ENCODE measurements around the gene EXOC3L1.

The EXOC3L1 gene

DNA sequence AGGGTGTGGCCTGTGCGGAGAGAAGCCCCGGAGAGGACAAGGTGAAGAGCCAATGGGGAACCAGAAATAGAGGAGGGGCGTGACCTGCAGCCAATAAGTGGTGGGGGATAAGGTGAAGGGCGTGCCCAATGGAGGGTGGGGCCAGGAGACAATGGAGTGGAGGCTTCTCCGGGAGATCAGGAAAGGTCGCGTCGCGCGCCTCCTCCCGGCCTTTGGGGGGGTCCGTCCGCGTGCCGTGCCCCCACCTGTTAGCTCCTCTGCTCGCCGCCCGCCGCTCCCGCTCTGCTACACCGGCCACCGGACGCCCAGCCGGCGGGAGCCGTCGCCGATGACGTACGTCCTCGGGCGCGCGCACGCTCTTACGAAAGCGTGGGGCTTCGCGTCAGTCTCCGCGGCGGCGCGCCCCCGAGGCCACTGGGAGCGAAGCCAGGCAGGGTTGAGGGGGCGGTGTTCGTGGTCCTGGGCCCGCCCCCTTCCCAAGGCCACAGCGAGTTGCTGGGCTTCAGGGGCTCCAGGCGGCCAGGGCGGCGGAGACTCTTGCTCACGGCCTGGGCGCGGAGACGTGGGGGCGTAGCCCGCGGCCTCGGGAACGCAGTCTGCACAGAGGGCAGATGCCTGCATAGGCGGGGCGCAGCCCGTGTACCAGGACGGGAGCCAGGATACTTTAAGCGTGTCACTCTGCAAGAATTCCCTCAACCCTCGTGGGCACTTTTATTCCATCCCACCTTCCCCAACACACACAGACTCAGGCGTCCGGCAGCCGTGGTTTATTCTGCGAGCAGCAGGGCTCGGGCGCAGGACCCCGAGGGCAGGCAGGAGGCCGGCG is 6.1 kb downstream of the EXOC3L1 start, which contains the start of gene MATCAP1:
Gene MATCAP1 (minus strand): TSS at position 337 of the 826 bp plus-strand sequence. CDS start 3,353 bp downstream, outside the sequence.
- peak; percentile 72 to 85 for DNase-seq (ENCODE audit: low read depth in 2 of 2)

DNA sequence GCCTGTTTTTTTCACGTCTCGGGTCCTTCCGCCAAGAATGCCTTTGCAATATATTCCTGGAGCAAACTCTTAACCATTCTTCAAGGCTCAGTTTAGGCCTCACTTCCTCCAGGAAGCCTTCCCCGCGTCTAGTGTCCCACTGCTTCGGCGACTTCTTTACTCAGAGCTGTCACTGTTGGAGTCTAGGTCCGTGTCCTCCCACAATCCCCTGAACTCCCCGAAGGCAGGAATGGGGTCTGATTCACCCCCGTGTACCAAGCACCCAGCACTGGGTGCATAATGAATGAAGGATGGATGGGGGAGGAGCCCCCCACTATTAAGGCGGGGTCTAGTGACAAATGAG is 6.7 kb downstream of the EXOC3L1 start:
- DNase-seq (ENCODE audit: low read depth in 2 of 2): no peak

DNA sequence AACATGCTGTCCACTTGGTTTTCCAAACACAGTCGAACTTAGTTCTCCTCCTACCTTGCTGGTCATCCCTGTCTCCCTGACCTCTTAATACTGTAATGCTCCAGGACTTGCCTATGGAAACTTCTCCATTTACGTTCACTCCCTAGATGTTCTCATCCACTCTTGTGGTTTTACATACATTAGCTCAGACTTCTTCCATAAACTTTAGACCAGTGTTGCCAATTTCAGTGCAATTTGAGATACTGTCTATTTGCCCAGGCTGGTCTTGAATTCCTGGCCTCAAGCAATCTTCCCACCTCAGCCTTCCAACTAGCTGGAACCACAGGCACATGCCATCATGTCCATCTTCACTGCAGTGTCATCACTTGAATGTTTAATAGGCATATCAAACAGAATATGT is 7.6 kb downstream of the EXOC3L1 start:
- DNase-seq (ENCODE audit: low read depth in 2 of 2): no peak

GRCh38 chr16:67181346-67181745 is 8.6 kb downstream of the EXOC3L1 start:
- DNase-seq (ENCODE audit: low read depth in 2 of 2): no peak

GRCh38 chr16:67180166-67180565 is 9.8 kb downstream of the EXOC3L1 start:
- DNase-seq (ENCODE audit: low read depth in 2 of 2): no peak

DNA sequence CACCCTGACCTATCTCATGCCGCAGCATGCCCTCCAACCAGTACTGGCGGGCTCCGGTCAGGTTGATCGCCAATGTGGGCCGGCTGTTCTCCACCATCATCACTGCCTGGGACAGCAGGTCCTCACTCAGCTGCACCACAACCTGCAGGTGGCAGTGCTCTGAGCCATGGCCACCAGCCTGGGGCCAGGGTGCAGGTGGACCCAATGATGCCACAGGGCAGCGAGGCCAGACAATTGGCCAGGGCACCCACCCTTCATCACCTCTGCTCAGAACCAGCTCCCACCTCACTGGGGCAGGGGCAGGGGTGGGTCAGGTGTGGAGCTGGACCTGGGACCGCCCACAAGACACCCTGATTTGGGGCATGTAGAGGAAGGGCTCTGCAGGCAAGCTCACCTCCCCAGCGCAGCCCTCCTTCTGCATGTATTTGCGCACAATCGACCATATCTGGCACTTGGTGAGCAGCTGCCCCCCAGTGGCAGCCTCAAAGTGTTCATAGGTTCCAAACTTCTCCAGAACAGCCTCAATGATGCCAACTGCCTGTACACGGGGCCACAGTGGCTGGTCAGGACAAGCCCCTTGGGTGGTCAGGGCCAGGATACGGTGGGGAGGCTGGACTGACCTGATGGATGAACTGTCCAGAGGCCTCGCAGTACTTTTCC is 10.4 kb downstream of the EXOC3L1 start:
- DNase-seq (ENCODE audit: low read depth in 2 of 2): no peak

DNA sequence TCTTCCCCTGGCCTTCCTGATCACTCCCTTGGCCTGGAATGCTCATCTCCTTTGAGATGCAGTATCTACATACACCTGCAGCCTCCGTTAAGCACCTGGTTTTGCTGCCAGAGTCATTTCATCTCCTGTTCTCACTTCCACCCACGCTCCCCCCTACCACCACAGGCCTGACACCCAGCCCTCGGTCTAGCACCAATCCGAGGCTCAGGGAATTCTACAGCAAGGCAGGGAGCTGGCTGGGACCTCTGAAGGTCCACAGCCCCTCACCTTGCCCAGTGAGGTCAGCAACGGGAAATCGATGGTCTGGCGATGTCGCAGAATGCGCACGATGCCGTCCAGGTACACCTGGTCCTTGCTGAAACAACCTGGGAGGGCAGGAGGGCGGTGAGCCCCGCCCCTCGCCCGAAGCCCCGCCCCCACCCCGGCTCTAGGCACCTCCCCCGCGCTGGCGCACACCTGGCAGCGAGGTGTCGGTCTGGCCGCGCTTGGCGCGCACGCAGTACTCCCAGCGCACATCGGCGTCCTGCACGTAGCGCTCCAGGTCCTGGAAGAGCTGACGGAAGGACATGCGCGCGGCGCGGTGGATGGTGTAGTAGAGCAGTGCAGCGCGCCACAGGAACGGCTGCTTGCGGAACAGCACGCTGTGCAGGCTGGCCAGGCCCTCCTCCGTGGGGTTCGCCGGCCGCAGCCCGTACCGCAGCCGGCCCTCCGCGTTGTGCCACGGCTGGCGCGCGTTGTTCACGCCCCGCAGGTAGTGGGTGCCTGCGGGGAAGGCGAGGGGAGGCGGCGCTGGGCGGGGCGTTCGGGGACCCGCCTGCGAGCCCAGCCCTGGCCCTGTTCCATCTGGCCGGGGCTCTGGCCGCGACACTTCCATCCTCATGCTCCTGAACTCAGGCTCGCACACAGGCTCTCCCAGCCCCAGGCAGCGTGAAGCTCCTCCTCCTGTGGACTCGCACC is 11.9 kb downstream of the EXOC3L1 start:
- no peak for DNase-seq (ENCODE audit: low read depth in 2 of 2)

DNA sequence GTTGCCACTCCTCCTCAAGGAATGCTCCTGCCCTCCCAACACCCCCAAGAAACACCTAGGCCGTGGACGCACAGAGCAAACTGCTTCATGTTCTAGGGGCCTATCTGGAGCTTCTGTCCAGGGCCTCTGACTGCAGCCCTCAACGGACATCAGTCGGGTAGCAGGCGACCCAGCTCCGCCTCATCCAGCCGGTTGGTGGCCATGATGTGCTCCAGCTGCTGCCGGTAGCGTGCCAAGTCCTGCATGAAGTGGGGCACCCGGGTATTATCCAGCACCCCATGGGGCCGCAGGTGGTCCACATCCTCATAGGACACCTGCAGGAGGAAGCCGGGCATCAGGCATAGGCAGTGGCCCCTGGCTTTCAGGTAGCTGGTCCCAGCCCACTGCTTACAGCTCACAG is 13.3 kb downstream of the EXOC3L1 start:
- DNase-seq (ENCODE audit: low read depth in 2 of 2): no peak

- DNase-seq (ENCODE audit: low read depth in 2 of 2): no peak
These were observed 15.2 kb downstream of the EXOC3L1 start for GRCh38 chr16:67174706-67175231.

DNA sequence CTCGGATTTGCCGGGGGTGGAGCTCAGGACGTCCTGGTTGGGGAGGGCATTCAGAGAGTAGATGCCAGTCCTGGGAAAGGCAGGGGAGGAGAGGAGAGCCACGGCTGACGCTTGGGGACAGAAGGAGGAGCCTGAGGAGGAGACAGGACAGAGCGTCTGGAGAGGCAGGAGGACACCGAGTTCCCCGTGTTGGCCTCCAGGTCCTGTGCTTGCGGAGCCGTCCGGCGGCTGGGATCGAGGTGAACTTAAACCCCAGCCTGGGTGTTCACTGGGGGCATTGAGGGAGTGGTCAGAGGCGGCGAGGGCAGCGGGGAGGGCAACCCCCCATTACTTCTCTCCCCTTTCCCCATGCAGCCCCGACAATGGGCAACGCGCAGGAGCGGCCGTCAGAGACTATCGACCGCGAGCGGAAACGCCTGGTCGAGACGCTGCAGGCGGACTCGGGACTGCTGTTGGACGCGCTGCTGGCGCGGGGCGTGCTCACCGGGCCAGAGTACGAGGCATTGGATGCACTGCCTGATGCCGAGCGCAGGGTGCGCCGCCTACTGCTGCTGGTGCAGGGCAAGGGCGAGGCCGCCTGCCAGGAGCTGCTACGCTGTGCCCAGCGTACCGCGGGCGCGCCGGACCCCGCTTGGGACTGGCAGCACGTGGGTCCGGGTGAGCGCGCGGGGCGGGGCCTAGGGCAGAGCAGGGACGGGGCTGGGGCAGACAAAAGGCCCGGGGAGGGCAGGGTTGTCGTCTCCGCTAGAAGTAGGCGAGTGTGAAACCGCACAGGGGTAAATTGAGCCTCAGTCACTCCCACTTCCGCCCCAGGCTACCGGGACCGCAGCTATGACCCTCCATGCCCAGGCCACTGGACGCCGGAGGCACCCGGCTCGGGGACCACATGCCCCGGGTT is 15.9 kb downstream of the EXOC3L1 start:
- no peak for DNase-seq (ENCODE audit: low read depth in 2 of 2)

- DNase-seq (ENCODE audit: low read depth in 2 of 2): no peak
These were observed 16.6 kb downstream of the EXOC3L1 start for GRCh38 chr16:67173323-67173722.

DNA sequence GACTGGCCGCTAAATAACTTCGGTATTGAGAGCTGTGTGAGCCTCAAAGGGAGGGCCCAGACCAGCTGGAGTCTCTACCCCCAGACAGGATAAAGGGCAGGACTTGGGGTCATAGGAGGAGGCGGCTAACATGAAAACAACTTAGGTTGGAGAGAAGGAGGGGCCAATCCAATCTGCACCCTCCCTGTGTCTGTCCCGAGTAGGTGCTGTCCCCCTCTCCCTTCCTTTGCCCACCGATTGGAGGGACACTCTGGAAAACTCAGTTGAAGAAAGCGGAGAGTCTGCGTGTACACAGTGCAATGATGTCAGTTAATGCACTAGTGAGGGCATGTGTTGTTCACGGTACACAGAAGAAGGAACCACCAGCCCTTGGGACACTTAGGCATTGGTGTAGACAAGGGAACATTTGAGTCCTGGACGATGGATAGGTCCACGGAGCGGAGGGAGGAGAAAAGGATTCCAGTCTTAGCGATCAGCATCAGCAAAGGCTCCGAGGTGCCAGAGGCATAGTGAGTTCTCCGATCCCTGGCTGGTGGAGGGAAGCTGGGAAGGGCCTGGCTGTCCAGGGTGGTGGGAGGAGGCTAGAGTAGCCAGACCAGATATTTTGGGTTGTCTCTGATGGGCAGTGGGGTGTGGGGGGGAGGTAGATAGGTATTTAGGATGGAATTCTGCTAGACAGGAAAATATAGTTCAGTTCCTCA is 18.8 kb downstream of the EXOC3L1 start:
- no peak for DNase-seq (ENCODE audit: low read depth in 2 of 2)

DNA sequence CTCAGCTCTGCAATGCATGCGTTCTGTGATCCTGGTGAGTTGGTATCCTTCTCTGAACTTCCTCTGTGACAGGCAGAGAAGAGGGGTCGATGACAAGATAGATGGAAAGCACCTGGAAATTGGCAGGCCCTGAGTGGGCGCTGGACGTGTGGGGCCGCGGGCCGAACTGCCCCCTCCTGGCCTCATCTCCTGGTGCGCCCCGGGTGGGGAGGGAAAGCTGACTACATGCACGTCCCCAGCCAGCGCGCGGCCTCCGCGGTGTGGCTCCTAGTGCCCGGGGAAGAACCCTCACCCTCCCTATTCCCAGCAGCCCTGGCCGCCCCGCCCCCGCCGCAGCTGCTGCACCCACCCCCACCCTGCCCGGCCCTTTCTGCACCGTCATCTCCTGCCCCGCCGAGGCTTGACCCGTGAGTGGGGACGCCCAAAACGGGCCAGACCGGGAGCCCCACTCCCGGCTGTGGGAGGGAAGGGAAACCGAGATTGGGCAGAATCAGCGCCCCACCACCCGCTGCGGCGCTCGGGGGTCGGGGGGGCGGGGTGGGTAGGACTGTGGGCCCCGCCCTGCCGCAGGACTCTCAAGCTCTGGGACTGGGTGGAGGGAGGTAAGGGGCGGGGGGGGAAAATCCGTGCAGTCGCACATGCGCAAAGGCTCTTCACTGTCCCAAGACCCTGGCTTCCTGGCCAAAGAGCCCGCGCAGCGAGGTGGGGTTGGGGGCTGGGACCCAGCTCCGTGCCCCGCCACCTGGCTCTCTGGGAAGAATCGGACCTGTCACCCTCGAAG is 19.6 kb downstream of the EXOC3L1 start, which contains the start of gene NOL3:
Gene NOL3 (plus strand): TSS at position 371 of the 781 bp plus-strand sequence.
- DNase-seq (ENCODE audit: low read depth in 2 of 2): no peak

- no peak for DNase-seq (ENCODE audit: low read depth in 2 of 2)
These were observed 20.2 kb downstream of the EXOC3L1 start for GRCh38 chr16:67169642-67170167.

GRCh38 chr16:67169011-67169451 is 20.9 kb downstream of the EXOC3L1 start:
- no peak for DNase-seq (ENCODE audit: low read depth in 2 of 2)

GRCh38 chr16:67167588-67167987 is 22.3 kb downstream of the EXOC3L1 start:
- no peak for DNase-seq (ENCODE audit: low read depth in 2 of 2)

DNA sequence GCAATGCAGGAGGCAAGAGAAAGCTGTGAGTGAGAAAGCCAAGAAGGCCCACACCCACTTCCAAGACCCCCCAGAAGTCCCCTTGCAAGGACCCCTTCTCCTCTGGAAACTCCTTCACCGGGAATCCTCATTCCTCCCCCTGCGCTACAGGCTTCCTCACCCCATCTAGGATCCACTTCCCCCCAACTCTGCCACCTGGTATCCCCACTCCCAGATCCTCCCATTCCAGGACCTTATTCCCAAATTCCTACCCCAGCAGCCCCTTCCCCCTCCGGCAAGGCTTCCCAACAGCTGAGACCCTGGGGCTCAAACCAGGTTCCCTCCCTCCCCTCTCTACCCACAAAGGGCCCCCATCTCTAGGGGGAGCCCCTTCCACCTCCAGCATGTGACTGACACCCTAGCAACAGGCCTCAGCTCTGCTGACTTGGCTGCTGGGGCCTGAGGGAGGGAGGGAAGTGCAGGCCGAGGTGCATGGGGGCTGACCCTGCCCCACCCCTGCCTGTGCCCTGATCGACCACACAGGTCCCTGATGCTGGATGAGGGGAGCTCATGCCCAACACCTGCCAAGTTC is 23.3 kb downstream of the EXOC3L1 start:
- no peak for DNase-seq (ENCODE audit: low read depth in 2 of 2)

GRCh38 chr16:67166110-67166547 is 23.8 kb downstream of the EXOC3L1 start:
- DNase-seq (ENCODE audit: low read depth in 2 of 2): no peak
